AG04449 (cell line): ENCODE measurements around the gene ATF7IP.

Source experiments
- CTCF ChIA-PET: fragments of 350-600 bp; formaldehyde crosslinking; extraction: SDS; loops from one replicate; lab custom pipeline; 2021; ENCODE audit warnings: antibody characterized with exemption; lab: Yijun Ruan, JAX
- POLR2A ChIA-PET: fragments of 400-600, 350-600 bp; formaldehyde crosslinking; extraction: SDS; loops from one replicate; lab custom pipeline; 2020; ENCODE audit warnings: antibody characterized with exemption, inconsistent platforms; lab: Yijun Ruan, JAX
- DNase-seq: peaks from one replicate; pipeline ENCODE4 v3.0.0-alpha.2; 2010; ENCODE audit warnings: low read depth, low spot score
- H3K4me3 ChIP-seq: 2 replicates; pipeline ENCODE4 v1.5.1; 2011; ENCODE audit warnings: low read depth, mild to moderate bottlenecking, control low read depth, low read length
- CTCF ChIP-seq: IDR thresholded peaks from one replicate; pipeline ENCODE4 v1.5.1; 2011; ENCODE audit warnings: mild to moderate bottlenecking, moderate library complexity, low read length, control low read depth, inconsistent platforms; ENCODE audit not compliant: insufficient read depth; ENCODE audit errors: missing control alignments

ATF7IP gene

GRCh38 chr12:14479004-14479403, 113.5 kb downstream of the ATF7IP start:
- TF ChIP-seq CTCF, result no peak
- CTCF ChIA-PET, result interaction anchor here (1.0 kb wide), 1 partner anchor 25 kb away, joined by 3 read pairs; no protein-coding TSS in a partner anchor
- H3K4me3 ChIP-seq, result no peak overlapping the region
- POLR2A ChIA-PET, result no interaction called here
- no peak for DNase-seq

DNA sequence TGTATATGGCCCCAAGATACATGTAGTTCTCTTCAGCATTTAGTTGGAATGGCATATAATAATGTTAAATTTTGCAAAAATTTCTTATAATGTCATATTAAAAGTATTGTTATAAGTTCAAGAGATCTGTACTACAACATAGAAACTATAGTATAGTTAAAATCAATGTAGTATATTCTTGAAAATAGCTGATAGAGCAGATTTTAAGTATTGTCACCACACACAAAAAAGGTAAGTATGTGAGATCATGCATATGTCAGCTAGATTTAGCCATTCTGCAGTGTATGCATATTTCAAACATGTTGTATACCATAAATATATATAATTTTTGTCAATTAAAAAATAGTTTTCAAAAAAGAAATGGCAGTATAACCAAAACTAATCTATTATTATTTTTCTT, 115.7 kb downstream of the ATF7IP start:
- DNase-seq, result no peak
- ChIA-PET CTCF (interaction anchor here (1.2 to 1.4 kb wide), 2 partner anchors 29 to 226 kb away, joined by 3 to 4 read pairs; no protein-coding TSS in a partner anchor), POLR2A (interaction anchor here (1.2 kb wide), 1 partner anchor 34 kb away, joined by 4 read pairs; no protein-coding TSS in a partner anchor)
- H3K4me3 ChIP-seq, result no peak overlapping the region
- TF ChIP-seq CTCF, result no peak

DNA sequence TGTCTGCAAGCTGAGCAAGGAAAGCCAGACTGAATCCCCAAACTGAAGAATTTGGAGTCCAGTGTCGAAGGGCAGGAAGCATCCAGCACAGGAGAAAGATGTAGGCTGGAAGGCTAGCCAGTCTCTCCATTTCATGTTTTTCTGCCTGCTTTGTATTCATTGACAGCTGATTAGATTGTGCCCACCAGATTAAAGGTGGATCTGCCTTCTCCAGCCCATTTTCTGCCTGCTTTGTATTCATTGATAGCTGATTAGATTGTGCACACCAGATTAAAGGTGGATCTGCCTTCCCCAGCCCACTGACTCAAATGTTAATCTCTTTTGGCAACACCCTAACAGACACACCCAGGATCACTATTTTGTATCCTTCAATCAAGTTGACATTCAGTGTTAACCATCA, 116.9 kb downstream of the ATF7IP start:
- no peak for TF ChIP-seq CTCF
- DNase-seq, result no peak
- POLR2A ChIA-PET, result no interaction called here
- H3K4me3 ChIP-seq, result no peak overlapping the region
- CTCF ChIA-PET, result interaction anchor here (1.2 kb wide), 1 partner anchor 31 kb away, joined by 3 read pairs; no protein-coding TSS in a partner anchor

DNA sequence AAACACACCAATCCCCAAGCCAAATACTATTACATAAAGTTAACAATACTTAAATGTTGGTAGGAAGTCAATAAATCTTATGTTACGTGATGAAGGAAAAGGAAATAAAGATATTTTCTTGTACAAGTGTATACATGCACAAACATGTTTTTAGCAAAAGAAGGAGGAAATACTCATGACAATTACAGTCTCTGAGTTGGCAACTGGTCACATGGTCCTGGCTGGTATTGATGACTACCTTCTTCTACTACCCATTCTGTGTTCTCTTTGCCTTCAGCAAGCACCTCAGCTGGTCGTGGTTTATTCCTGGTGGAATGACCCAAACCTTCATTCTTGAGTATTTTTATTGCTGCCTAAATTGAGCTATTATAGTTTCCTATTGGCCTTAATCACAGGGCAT, 117.4 kb downstream of the ATF7IP start:
- no peak for DNase-seq
- CTCF ChIA-PET, result no interaction called here
- no peak for TF ChIP-seq CTCF
- no peak overlapping the region for H3K4me3 ChIP-seq
- POLR2A ChIA-PET, result no interaction called here

DNA sequence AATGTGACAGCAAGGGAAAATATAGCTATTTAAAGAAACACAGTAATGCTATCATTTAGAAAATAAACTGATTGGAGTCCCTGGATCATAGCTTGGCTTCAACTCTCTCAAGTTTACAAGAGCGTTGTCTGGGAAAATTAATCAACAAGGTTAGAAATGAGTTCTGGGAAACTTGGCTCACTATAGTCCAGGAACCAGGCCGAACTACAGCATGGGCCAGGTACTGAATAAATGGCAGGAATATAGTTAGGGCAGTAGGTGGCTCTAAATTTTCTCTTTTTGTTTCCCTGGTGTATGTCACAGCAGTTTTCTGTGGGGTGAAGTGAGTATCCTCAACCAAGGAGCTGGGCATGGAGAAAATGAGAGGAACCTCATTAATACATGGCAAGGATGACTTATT, 129.8 kb downstream of the ATF7IP start:
- no peak for DNase-seq
- POLR2A ChIA-PET, result no interaction called here
- CTCF ChIA-PET, result no interaction called here
- no peak for TF ChIP-seq CTCF
- H3K4me3 ChIP-seq, result no peak overlapping the region

- H3K4me3 ChIP-seq, result no peak overlapping the region
- POLR2A ChIA-PET, result no interaction called here
- no peak for DNase-seq
- CTCF ChIA-PET, result interaction anchor here (1.2 to 1.3 kb wide), 2 partner anchors 268 kb away, joined by 5 to 9 read pairs; no protein-coding TSS in a partner anchor
- no peak for TF ChIP-seq CTCF
Measured at GRCh38 chr12:14505626-14506596, 140.4 kb downstream of the ATF7IP start.
